ENCODE results near the gene SMYD4. TPM values are rescaled to one million over a fixed set of nuclear protein-coding genes. Genes with fewer than 3 reads are reported as not detected.

SMYD4 gene
- total and polyA plus RNA-seq, 9 of the 15 experiments (the other 6 are each of a cell fraction or from before 2014, with no cell fraction given), result 1.3 to 10.2 (median 6.7) TPM

GRCh38 chr17:1839516-1839915, 9.8 kb upstream of the SMYD4 start (continued):
- TF ChIP-seq MITF (IDR thresholded peaks at IDR 0.05) (no peak), E2F4 (CRISPR knock-in tag; IDR thresholded peaks at IDR 0.05; ENCODE audit: low read depth) (no peak), KAT8 (IDR thresholded peaks at IDR 0.05; ENCODE audit: low read depth) (no peak), E2F6 (IDR thresholded peaks at IDR 0.05; ENCODE audit: borderline replicate concordance in 1 of 2, extremely low read depth in 1 of 2, insufficient read depth in 1 of 2, insufficient read length in 1 of 2, low read depth in 1 of 2, low read length in 1 of 2, poor library complexity in 1 of 2, severe bottlenecking in 1 of 2) (no peak), JUND (IDR thresholded peaks at IDR 0.05; ENCODE audit: borderline replicate concordance, low read depth, low read length) (peak; percentile 54; the same call in 1 of the 2 replicates), JUND (tag; IDR thresholded peaks at IDR 0.05; ENCODE audit: borderline replicate concordance, low read depth, low read length) (peak; percentile 36; the same call in 1 of the 3 replicates), POLR3G (IDR thresholded peaks at IDR 0.05; ENCODE audit: extremely low read depth, insufficient read length, insufficient replicate concordance) (no peak), TSC22D4 (tag; IDR thresholded peaks at IDR 0.05) (no peak), TRIM28 (IDR thresholded peaks at IDR 0.05) (no peak), BRF2 (IDR thresholded peaks at IDR 0.05; ENCODE audit: borderline replicate concordance, insufficient read depth, insufficient read length) (no peak)

All from K562 (cell line).